Endodermal cell (in vitro differentiated cells): ENCODE measurements around the gene DPP10. TPM values are rescaled to one million over a fixed set of nuclear protein-coding genes. Genes with fewer than 3 reads are reported as not detected.

Experiments
- DNase-seq: peaks from one replicate; pipeline ENCODE4 v3.0.0-alpha.2; 2017
- H3K27ac ChIP-seq: 2 replicates; pipeline ENCODE4 v1.5.1; 2013; ENCODE audit warnings: mild to moderate bottlenecking, low read depth, low read length, moderate library complexity
- H3K27me3 ChIP-seq: 2 replicates; pipeline ENCODE4 v1.6.1; 2013; ENCODE audit warnings: mild to moderate bottlenecking, low read length, moderate library complexity; ENCODE audit not compliant: insufficient read depth, control insufficient read depth, poor library complexity, severe bottlenecking
- H3K36me3 ChIP-seq: 2 replicates; pipeline ENCODE4 v1.7.0; 2013; ENCODE audit warnings: mild to moderate bottlenecking, low read length, moderate library complexity; ENCODE audit not compliant: control insufficient read depth, insufficient read depth
- H3K4me1 ChIP-seq: one replicate; pipeline ENCODE4 v1.7.0; 2013; ENCODE audit warnings: low read length; ENCODE audit not compliant: control insufficient read depth, insufficient read depth
- H3K4me3 ChIP-seq: 2 replicates; pipeline ENCODE4 v1.5.1; 2013; ENCODE audit warnings: mild to moderate bottlenecking, low read length, moderate library complexity
- H3K9ac ChIP-seq: 2 replicates; pipeline ENCODE4 v1.6.1; 2013; ENCODE audit warnings: mild to moderate bottlenecking, low read length, moderate library complexity; ENCODE audit not compliant: poor library complexity, severe bottlenecking; ENCODE audit errors: extremely low read depth
- H3K9me3 ChIP-seq: 2 replicates; pipeline ENCODE4 v1.6.1; 2013; ENCODE audit warnings: mild to moderate bottlenecking, low read length, moderate library complexity; ENCODE audit not compliant: control insufficient read depth
- H3K27ac Mint-ChIP-seq: 2 replicates; pipeline ENCODE4 v1.8.0; 2020; ENCODE audit warnings: mixed read lengths
- H3K27me3 Mint-ChIP-seq: 2 replicates; pipeline ENCODE4 v1.8.0; 2021; ENCODE audit warnings: mild to moderate bottlenecking, mixed read lengths; ENCODE audit not compliant: insufficient read depth
- H3K36me3 Mint-ChIP-seq: 2 replicates; pipeline ENCODE4 v1.8.0; 2020; ENCODE audit warnings: low read depth, mixed read lengths
- H3K4me1 Mint-ChIP-seq: 2 replicates; pipeline ENCODE4 v1.8.0; 2020; ENCODE audit warnings: mixed read lengths
- H3K4me3 Mint-ChIP-seq: 2 replicates; pipeline ENCODE4 v1.8.0; 2020; ENCODE audit warnings: mild to moderate bottlenecking, moderate library complexity, mixed read lengths
- H3K9me3 Mint-ChIP-seq: 2 replicates; pipeline ENCODE4 v1.8.0; 2020; ENCODE audit warnings: mild to moderate bottlenecking, mixed read lengths
- CTCF ChIP-seq: fragments of 200-600 bp; sonication (generic); conservative IDR thresholded peaks from 2 replicates; pipeline ENCODE4 v1.5.0; 2021; ENCODE audit warnings: antibody characterized with exemption, mild to moderate bottlenecking
- WGBS, 2 experiments: methylation state at CpG; one replicate each; pipeline versions ENCODE4 v1.1.5 to v1.1.7; 2013; ENCODE audit warnings: missing lambda C conversion rate in 2 of 2, mixed read lengths in 1 of 2; ENCODE audit not compliant: insufficient coverage in 1 of 2, insufficient read length in 1 of 2; 5-methylcytosine and 5-hydroxymethylcytosine counted together
- total RNA-seq, 2 donors: library from RNA; stranded (reverse); fragmentation: NEBNext Ultra II Directional in 1 of 2; extraction: Animal tissue kit (Norgen Biotek cat#: 25700) in 1 of 2; gene quantifications; 2 replicates in 1 of 2; 3 replicates in 1 of 2; pipeline ENCODE4 v1.2.1, GENCODE V29; 2021

Gene DPP10
- total RNA-seq, 2 donors from 2014 or later: 8.2 to 19.2 TPM

DNA sequence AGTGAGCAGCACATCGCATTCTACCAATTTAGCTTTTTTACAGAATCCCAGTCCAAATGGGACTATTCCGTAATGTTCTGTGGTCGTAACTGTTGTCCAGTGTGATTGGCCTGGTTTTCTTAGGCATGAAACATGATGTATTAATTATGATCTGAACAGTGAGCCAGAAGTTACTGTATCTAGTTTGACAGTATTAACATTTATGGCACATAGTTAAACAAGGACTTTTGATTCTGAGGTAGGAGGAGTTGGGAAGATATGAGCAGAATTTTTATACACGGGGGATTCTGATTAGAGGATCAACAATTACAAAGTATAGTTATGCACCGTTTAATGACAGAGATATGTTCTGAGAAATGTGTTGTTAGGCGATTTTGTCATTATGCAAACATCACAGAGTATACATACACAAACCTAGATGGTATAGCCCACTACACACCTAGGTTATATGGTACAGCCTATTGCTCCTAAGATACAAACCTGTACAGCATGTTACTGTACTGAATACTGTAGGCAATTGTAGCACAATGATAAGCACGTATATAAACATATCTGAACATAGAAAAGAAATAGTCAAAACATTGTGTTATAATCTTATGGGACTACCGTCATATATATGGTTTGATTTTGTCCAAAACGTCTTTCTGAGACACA lies 85.0 kb downstream of the DPP10 start:
- Histone ChIP-seq H3K9ac (no peak overlapping the region), H3K4me1 (no peaks in the 10 kb centered on the region), H3K4me3 (no peak overlapping the region), H3K36me3 (no peaks in the 10 kb centered on the region), H3K27ac (no peak overlapping the region), H3K27me3 (no peaks in the 10 kb centered on the region), H3K9me3 (no peaks in the 10 kb centered on the region)
- Mint-ChIP-seq H3K9me3 (peaks cover 6% of the 10 kb centered on the region), H3K27ac (no peak overlapping the region), H3K36me3 (no peaks in the 10 kb centered on the region), H3K4me3 (no peak overlapping the region), H3K27me3 (no peaks in the 10 kb centered on the region), H3K4me1 (no peaks in the 10 kb centered on the region)
- no peak for DNase-seq
- TF ChIP-seq CTCF: no peak
- WGBS, 2 experiments: 89 to 100% methylated on average over 5 to 9 of the region's 9 CpGs

GRCh38 chr2:114534116-114535084 lies 92.0 kb downstream of the DPP10 start:
- Histone ChIP-seq H3K4me1 (no peaks in the 10 kb centered on the region), H3K9ac (no peak overlapping the region), H3K9me3 (no peaks in the 10 kb centered on the region), H3K4me3 (no peak overlapping the region), H3K27me3 (no peaks in the 10 kb centered on the region), H3K36me3 (no peaks in the 10 kb centered on the region), H3K27ac (no peak overlapping the region)
- H3K36me3 Mint-ChIP-seq: no peaks in the 10 kb centered on the region
- 85% methylated on average over 3 of the region's 3 CpGs; no CpG with 5 or more reads in 1 of the 2 experiments for WGBS, 2 experiments
- no peak overlapping the region for H3K27ac Mint-ChIP-seq
- peak; percentile 35 for TF ChIP-seq CTCF
- H3K27me3 Mint-ChIP-seq: no peaks in the 10 kb centered on the region
- no peak overlapping the region for H3K4me3 Mint-ChIP-seq
- no peaks in the 10 kb centered on the region for H3K9me3 Mint-ChIP-seq
- no peaks in the 10 kb centered on the region for H3K4me1 Mint-ChIP-seq
- DNase-seq: no peak

- Mint-ChIP-seq H3K4me3 (no peak overlapping the region), H3K9me3 (no peaks in the 10 kb centered on the region), H3K36me3 (no peaks in the 10 kb centered on the region), H3K27me3 (no peaks in the 10 kb centered on the region), H3K4me1 (peaks cover 5% of the 10 kb centered on the region), H3K27ac (no peak overlapping the region)
- no peaks in the 10 kb centered on the region for H3K9me3 ChIP-seq
- no peak for TF ChIP-seq CTCF
- no peak overlapping the region for H3K9ac ChIP-seq
- no peak for DNase-seq
- H3K36me3 ChIP-seq: no peaks in the 10 kb centered on the region
- no peaks in the 10 kb centered on the region for H3K27me3 ChIP-seq
- no peaks in the 10 kb centered on the region for H3K4me1 ChIP-seq
- no peak overlapping the region for H3K27ac ChIP-seq
- 87% methylated on average over 1 of the region's 1 CpG; no CpG with 5 or more reads in 1 of the 2 experiments for WGBS, 2 experiments
- no peak overlapping the region for H3K4me3 ChIP-seq
Measured at GRCh38 chr2:114537777-114538176, 95.3 kb downstream of the DPP10 start.
